ENCODE data around the gene FKBP6. TPM values are rescaled to one million over a fixed set of nuclear protein-coding genes. Genes with fewer than 3 reads are reported as not detected.
"Not testable (repeated sequence)": the region's sequence is repeated elsewhere in the genome, so short reads cannot be mapped to it uniquely, and the experiment has no call there.

Gene FKBP6
- polyA plus RNA-seq, 1 donor (not counting 4 experiments of a cell fraction or from before 2014, with no cell fraction given): not detected

- H3K27ac ChIP-seq (ENCODE audit: control insufficient read depth, insufficient read depth, low read length); H3K79me2 ChIP-seq (ENCODE audit: control insufficient read depth, insufficient read depth, low read length); H2AFZ ChIP-seq (ENCODE audit: control insufficient read depth, low read length); H3K4me2 ChIP-seq (ENCODE audit: control insufficient read depth, extremely low read depth, insufficient read depth, low read depth, low read length); dilution Hi-C loops (cut with MboI; ENCODE audit: extremely low pct_ligation_motif_present, low sequenced_read_pairs); H3K9me1 ChIP-seq (ENCODE audit: control insufficient read depth, extremely low read depth, insufficient read depth, low read length); FAIRE-seq; H3K36me3 ChIP-seq (ENCODE audit: control insufficient read depth in 2 of 2, extremely low read depth in 1 of 2, insufficient read depth in 2 of 2, low read length in 2 of 2); H3K9me3 ChIP-seq (ENCODE audit: control insufficient read depth, low read depth, low read length); H3K4me1 ChIP-seq (ENCODE audit: control insufficient read depth, extremely low read depth, insufficient read depth, low read length); H3K9ac ChIP-seq (ENCODE audit: control insufficient read depth, extremely low read depth, insufficient read depth, low read length); H3K4me3 ChIP-seq (ENCODE audit: control insufficient read depth in 2 of 3, extremely low read depth in 1 of 3, insufficient read depth in 2 of 3, low read depth in 1 of 3, low read length in 3 of 3); H4K20me1 ChIP-seq (ENCODE audit: control insufficient read depth, extremely low read depth, insufficient read depth, low read length); H3K27me3 ChIP-seq (ENCODE audit: control insufficient read depth, extremely low read depth, insufficient read depth, low read length); DNase-seq (ENCODE audit: low read depth, low spot score): not testable (repeated sequence)
These were observed 512 bp upstream of the FKBP6 start for GRCh38 chr7:73327449-73327848.

GRCh38 chr7:73328696-73329095, 735 bp downstream of the FKBP6 start:
- no peak overlapping the region for H3K27ac ChIP-seq (ENCODE audit: control insufficient read depth, insufficient read depth, low read length)
- H3K9ac ChIP-seq (ENCODE audit: control insufficient read depth, extremely low read depth, insufficient read depth, low read length): no peak overlapping the region
- TF ChIP-seq CTCF (optimal IDR thresholded peaks at IDR 0.05 in 1 of 3, IDR thresholded peaks at IDR 0.05 in 1 of 3, conservative IDR thresholded peaks at IDR 0.05 in 1 of 3; ENCODE audit: extremely low read depth in 1 of 3, insufficient read depth in 2 of 3, low read length in 3 of 3): no peak
- TF ChIP-seq EZH2 (IDR thresholded peaks at IDR 0.05; ENCODE audit: low read length): no peak
- no peak overlapping the region for H3K4me3 ChIP-seq (ENCODE audit: control insufficient read depth in 2 of 3, extremely low read depth in 1 of 3, insufficient read depth in 2 of 3, low read depth in 1 of 3, low read length in 3 of 3)
- no peaks in the 10 kb centered on the region for H3K4me1 ChIP-seq (ENCODE audit: control insufficient read depth, extremely low read depth, insufficient read depth, low read length)
- H3K27me3 ChIP-seq (ENCODE audit: control insufficient read depth, extremely low read depth, insufficient read depth, low read length): peaks cover 3% of the 10 kb centered on the region
- dilution Hi-C loops (cut with MboI; ENCODE audit: extremely low pct_ligation_motif_present, low sequenced_read_pairs): no loop called here
- no peak for DNase-seq (ENCODE audit: low read depth, low spot score)
- no peak overlapping the region for H3K4me2 ChIP-seq (ENCODE audit: control insufficient read depth, extremely low read depth, insufficient read depth, low read depth, low read length)
- H3K79me2 ChIP-seq (ENCODE audit: control insufficient read depth, insufficient read depth, low read length): no peaks in the 10 kb centered on the region
- H2AFZ ChIP-seq (ENCODE audit: control insufficient read depth, low read length): no peak overlapping the region
- H3K9me3 ChIP-seq (ENCODE audit: control insufficient read depth, low read depth, low read length): no peaks in the 10 kb centered on the region
- no peak for FAIRE-seq
- H4K20me1 ChIP-seq (ENCODE audit: control insufficient read depth, extremely low read depth, insufficient read depth, low read length): no peaks in the 10 kb centered on the region
- H3K9me1 ChIP-seq (ENCODE audit: control insufficient read depth, extremely low read depth, insufficient read depth, low read length): no peaks in the 10 kb centered on the region
- H3K36me3 ChIP-seq (ENCODE audit: control insufficient read depth in 2 of 2, extremely low read depth in 1 of 2, insufficient read depth in 2 of 2, low read length in 2 of 2): no peaks in the 10 kb centered on the region

GRCh38 chr7:73329861-73330581, 2.1 kb downstream of the FKBP6 start:
- no peaks in the 10 kb centered on the region for H3K36me3 ChIP-seq (ENCODE audit: control insufficient read depth in 2 of 2, extremely low read depth in 1 of 2, insufficient read depth in 2 of 2, low read length in 2 of 2)
- H2AFZ ChIP-seq (ENCODE audit: control insufficient read depth, low read length): no peak overlapping the region
- no peaks in the 10 kb centered on the region for H3K4me1 ChIP-seq (ENCODE audit: control insufficient read depth, extremely low read depth, insufficient read depth, low read length)
- no peaks in the 10 kb centered on the region for H3K79me2 ChIP-seq (ENCODE audit: control insufficient read depth, insufficient read depth, low read length)
- dilution Hi-C loops (cut with MboI; ENCODE audit: extremely low pct_ligation_motif_present, low sequenced_read_pairs): no loop called here
- DNase-seq (ENCODE audit: low read depth, low spot score) (no peak), FAIRE-seq (no peak)
- TF ChIP-seq CTCF (optimal IDR thresholded peaks at IDR 0.05 in 1 of 3, IDR thresholded peaks at IDR 0.05 in 1 of 3, conservative IDR thresholded peaks at IDR 0.05 in 1 of 3; ENCODE audit: extremely low read depth in 1 of 3, insufficient read depth in 2 of 3, low read length in 3 of 3) (no peak), EZH2 (IDR thresholded peaks at IDR 0.05; ENCODE audit: low read length) (no peak)
- H3K27me3 ChIP-seq (ENCODE audit: control insufficient read depth, extremely low read depth, insufficient read depth, low read length): peaks cover 4% of the 10 kb centered on the region
- no peaks in the 10 kb centered on the region for H4K20me1 ChIP-seq (ENCODE audit: control insufficient read depth, extremely low read depth, insufficient read depth, low read length)
- H3K4me3 ChIP-seq (ENCODE audit: control insufficient read depth in 2 of 3, extremely low read depth in 1 of 3, insufficient read depth in 2 of 3, low read depth in 1 of 3, low read length in 3 of 3): no peak overlapping the region
- H3K9me3 ChIP-seq (ENCODE audit: control insufficient read depth, low read depth, low read length): no peaks in the 10 kb centered on the region
- no peak overlapping the region for H3K27ac ChIP-seq (ENCODE audit: control insufficient read depth, insufficient read depth, low read length)
- H3K9ac ChIP-seq (ENCODE audit: control insufficient read depth, extremely low read depth, insufficient read depth, low read length): no peak overlapping the region
- no peaks in the 10 kb centered on the region for H3K9me1 ChIP-seq (ENCODE audit: control insufficient read depth, extremely low read depth, insufficient read depth, low read length)
- no peak overlapping the region for H3K4me2 ChIP-seq (ENCODE audit: control insufficient read depth, extremely low read depth, insufficient read depth, low read depth, low read length)

Measured in keratinocyte (primary cell).